NCI-H748 (cell line): ENCODE data around the gene DXO.

Experiments used
- DNase-seq: peaks from one replicate; lab custom pipeline; 2025; ENCODE audit not compliant: unreplicated experiment; lab: John Stamatoyannopoulos, UW

DXO gene

GRCh38 chr6:31930962-31931361 lies 41.0 kb downstream of the DXO start:
- no peak for DNase-seq

GRCh38 chr6:31928672-31928939 lies 43.3 kb downstream of the DXO start:
- DNase-seq: no peak

GRCh38 chr6:31927863-31928671 lies 43.9 kb downstream of the DXO start:
- no peak for DNase-seq

GRCh38 chr6:31927242-31927862 lies 44.6 kb downstream of the DXO start, which contains the start of gene C2:
C2 (plus strand) TSS chr6:31927717; CDS start chr6:31927753, 36 bp downstream.
- no peak for DNase-seq

- DNase-seq: peak; percentile 41
These were observed 49.0 kb downstream of the DXO start for GRCh38 chr6:31922942-31923341.

- no peak for DNase-seq
These were observed 51.1 kb downstream of the DXO start for GRCh38 chr6:31920811-31921210.
